ENCODE measurements around the gene FRYL.

DNA sequence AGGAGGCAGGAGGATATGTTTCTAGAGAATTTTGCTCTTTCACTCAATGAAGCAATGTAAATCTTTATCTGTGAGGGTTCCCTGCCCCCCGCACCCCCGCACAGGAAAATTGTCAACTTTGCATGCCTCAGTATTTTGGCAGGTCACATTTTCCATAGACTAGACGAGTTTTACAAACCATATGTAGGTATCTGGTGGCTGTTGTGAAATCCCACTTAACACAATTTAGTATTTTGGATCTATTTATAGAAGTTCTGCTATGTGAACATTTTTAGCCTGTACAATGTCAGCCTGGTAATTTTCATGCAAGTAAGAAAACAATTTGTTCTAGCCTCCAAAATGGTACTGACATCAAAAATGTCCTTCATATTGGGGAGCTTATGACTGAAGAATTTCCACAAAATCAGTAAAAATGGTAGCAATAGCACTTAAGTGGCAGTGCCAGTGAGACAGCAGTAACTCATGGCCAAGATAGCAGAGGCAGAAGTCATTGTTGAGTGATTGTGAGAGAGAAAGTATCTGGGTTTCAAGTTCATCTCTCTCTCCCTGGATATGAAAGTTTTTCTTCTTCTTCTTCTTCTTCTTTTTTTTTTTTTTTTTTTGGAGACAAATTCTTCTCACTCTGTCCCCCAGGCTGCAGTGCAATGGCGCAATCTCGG lies 12.4 kb upstream of the FRYL start:
- TF ChIP-seq TCF7L2 (IDR thresholded peaks at IDR 0.05; ENCODE audit: borderline replicate concordance, extremely low read depth, insufficient read depth, insufficient read length) (no peak), EZH2phosphoT487 (IDR thresholded peaks at IDR 0.05; ENCODE audit: borderline replicate concordance) (no peak), RAD21 (IDR thresholded peaks at IDR 0.05; ENCODE audit: low read depth) (no peak), ZNF274 (IDR thresholded peaks at IDR 0.05; ENCODE audit: low read depth, low read length) (no peak), POLR2AphosphoS5 (IDR thresholded peaks at IDR 0.05; ENCODE audit: low read depth, low read length) (no peak)
- TF ChIP-seq, protein P1, sequence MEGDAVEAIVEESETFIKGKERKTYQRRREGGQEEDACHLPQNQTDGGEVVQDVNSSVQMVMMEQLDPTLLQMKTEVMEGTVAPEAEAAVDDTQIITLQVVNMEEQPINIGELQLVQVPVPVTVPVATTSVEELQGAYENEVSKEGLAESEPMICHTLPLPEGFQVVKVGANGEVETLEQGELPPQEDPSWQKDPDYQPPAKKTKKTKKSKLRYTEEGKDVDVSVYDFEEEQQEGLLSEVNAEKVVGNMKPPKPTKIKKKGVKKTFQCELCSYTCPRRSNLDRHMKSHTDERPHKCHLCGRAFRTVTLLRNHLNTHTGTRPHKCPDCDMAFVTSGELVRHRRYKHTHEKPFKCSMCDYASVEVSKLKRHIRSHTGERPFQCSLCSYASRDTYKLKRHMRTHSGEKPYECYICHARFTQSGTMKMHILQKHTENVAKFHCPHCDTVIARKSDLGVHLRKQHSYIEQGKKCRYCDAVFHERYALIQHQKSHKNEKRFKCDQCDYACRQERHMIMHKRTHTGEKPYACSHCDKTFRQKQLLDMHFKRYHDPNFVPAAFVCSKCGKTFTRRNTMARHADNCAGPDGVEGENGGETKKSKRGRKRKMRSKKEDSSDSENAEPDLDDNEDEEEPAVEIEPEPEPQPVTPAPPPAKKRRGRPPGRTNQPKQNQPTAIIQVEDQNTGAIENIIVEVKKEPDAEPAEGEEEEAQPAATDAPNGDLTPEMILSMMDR (IDR thresholded peaks at IDR 0.05 in 2 of 3, conservative IDR thresholded peaks at IDR 0.05 in 1 of 3; ENCODE audit: borderline replicate concordance in 1 of 3, insufficient read depth in 1 of 3, low read depth in 2 of 3, low read length in 2 of 3): no peak

Measured in HCT116 (cell line).